Astrocyte of the spinal cord (primary cell): ENCODE results near the gene CELF6.

ENCODE experiments used
- DNase-seq: peaks from one replicate; pipeline ENCODE4 v3.0.0; 2011; ENCODE audit warnings: low read depth, low spot score
- H3K4me3 ChIP-seq: 2 replicates; pipeline ENCODE4 v1.5.1; 2011; ENCODE audit warnings: low read depth, mild to moderate bottlenecking, low read length, moderate library complexity
- CTCF ChIP-seq: IDR thresholded peaks from 2 replicates; pipeline ENCODE4 v1.5.1; 2012; ENCODE audit warnings: low read depth, mild to moderate bottlenecking, low read length, inconsistent platforms
- in situ Hi-C: cut with HindIII; loops from 2 replicates; pipeline ENCODE4 v1.10.0; 2017; ENCODE audit warnings: low sequenced_read_pairs

The CELF6 gene

GRCh38 chr15:72313448-72313840, 6.5 kb downstream of the CELF6 start:
- H3K4me3 ChIP-seq, result no peak overlapping the region
- no peak for DNase-seq
- TF ChIP-seq CTCF, result no peak
- in situ Hi-C loops, result no loop called here

DNA sequence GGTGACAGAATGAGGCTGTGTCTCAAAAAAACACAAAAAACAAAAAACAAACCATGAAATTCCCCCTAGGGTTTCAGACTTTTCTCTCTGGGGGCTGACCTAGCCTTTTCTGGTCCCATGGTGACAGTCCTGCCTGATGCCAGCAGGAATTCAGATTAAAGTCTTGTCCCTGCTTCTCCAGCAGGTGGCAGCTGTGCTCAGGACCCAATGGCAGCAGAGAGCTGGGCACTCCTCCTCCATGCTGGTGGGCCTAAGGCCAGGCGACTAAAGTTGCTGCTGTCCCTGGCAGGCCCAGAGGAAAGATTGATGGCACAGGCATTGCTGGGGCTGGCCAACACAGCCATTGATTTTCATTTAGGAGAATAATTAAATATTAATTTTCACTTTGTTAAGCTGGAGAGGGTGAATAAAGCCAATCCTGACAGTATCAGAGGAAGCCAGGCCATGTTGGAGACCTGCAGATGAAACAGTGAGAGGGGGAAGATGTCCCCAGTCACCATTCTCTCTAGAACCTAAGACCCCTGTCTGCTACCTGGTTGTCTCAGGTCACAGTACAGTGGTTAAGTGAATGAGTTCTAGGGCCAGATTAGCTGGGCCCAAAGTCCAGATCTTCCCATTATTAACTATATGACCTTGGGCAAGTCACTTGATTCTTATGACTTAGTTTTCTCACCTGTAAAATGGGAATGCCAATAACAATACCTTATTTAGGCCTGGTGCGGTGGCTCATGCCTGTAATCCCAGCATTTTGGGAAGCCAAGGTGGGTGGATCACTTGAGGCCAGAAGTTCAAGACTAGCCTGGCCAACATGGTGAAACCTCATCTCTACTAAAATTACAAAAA, 7.1 kb downstream of the CELF6 start:
- H3K4me3 ChIP-seq, result no peak overlapping the region
- TF ChIP-seq CTCF, result peak; percentile 83
- DNase-seq, result peak; percentile 50
- in situ Hi-C loops, result no loop called here

DNA sequence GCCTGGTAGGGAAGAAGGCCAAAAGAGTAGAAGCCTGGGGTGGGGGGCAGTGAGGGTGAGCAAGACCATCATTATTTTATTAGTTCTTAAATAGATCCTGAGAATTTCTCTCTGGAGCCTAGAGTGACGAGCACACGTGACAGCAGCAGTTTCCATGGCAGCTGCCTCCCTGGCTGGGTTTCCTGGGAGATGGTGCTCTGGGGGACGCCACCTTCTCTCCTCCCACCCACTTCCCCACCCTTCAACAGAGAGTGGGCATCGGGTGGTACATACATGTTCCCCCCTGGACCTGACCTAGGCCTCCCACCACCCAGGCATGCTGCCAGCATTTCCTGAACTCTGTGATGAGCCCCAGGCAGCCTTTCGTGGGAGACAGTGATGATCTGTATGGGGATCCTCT, 12.9 kb downstream of the CELF6 start:
- no peak overlapping the region for H3K4me3 ChIP-seq
- no peak for TF ChIP-seq CTCF
- DNase-seq, result no peak
- in situ Hi-C loops, result no loop called here

DNA sequence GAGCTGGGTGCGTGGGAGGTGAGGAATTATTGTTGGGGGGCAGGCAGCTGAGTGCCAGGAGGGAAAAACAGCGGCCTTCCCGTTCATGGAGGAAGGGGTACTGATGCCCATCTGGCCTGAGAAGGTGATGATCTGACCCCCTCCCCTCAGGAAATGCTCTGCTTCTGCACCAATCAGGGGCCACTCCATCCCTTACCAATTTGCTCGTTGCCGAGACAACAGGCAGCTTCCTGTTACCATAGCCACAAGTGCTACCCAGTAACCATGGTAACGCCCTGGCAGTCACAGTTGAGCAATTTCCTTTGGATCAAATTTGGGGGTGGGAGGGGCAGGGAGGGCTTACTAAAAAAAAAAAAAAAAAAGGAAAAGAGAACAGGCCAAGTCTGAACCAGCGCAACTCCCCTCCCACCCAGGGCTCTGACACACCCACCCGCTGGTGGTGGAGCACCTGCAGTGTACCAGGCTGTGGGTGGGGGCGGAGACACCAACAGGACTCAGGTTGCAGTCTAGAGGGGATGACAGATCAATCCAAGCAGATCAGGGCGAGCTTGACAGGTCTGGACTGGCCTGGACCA, 13.7 kb downstream of the CELF6 start:
- H3K4me3 ChIP-seq, result no peak overlapping the region
- no peak for TF ChIP-seq CTCF
- in situ Hi-C loops, result no loop called here
- DNase-seq, result peak; percentile 7

DNA sequence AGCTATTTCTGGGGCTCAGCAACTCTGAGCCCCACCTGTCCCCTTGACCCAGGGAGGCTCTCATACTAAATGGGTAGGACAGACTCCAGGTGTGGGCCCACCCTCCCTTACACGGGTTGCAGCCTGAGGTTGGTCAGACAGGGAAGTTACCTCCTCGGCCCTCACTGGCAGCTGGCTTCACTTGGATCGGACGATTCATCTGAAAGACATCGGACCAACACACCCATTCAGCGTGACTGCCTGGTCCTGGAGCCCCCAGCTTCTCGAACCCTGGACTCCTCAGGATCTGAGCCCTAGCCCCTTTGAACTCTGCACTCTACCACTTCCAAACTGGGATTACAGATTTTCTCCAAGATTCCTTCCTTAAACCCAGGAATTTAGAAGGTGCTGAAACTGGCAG, 15.4 kb downstream of the CELF6 start:
- in situ Hi-C loops, result no loop called here
- H3K4me3 ChIP-seq, result no peak overlapping the region
- TF ChIP-seq CTCF, result no peak
- DNase-seq, result no peak

DNA sequence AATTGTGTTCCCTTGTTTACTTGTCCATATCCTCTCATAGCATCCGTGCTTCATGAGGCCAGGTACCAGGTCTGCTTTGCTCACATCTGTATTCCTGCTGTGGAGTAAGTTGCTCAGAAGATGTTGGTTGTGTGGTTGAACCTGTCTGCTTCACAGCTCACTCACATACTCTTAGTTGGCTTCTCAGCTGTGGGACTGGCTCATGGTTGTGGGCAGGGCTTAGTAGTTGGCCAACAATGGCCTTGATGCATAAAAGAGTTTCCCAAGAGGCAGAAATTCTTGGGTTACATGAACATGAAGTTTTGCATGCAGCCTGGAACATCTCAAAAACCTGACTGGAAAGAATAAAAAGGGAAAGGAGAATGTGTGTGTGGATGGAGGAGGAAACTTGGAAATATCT, 17.0 kb downstream of the CELF6 start:
- DNase-seq, result no peak
- in situ Hi-C loops, result no loop called here
- no peak for TF ChIP-seq CTCF
- no peak overlapping the region for H3K4me3 ChIP-seq
